Islet precursor cell (in vitro differentiated cells): ENCODE data around the gene NECAB2.

Experiments used
- DNase-seq: peaks from one replicate; pipeline ENCODE4 v3.0.0-alpha.2; 2018

NECAB2 gene

DNA sequence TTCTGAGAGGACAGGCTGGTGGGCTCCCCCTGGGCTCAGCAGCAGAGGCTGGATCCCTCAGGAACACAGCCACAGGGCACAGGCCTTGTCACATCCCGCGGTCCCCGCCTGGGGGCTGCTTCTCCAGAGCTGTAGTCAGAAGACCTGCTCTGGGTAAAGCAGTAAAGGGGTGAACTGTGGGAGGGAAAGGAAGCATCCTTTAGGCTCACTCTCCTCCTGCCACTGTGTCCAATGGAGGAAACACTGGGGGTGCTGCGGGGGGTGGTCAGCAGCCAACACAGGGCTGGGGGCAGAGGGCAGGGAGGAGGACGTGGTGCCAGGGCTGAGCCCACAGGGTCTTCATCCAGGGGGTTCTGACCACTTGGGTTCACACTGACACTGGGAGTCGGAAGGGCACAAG is 79.6 kb downstream of the NECAB2 start:
- no peak for DNase-seq

- DNase-seq, result no peak
Measured at GRCh38 chr16:84048270-84048669, 80.2 kb downstream of the NECAB2 start.

DNA sequence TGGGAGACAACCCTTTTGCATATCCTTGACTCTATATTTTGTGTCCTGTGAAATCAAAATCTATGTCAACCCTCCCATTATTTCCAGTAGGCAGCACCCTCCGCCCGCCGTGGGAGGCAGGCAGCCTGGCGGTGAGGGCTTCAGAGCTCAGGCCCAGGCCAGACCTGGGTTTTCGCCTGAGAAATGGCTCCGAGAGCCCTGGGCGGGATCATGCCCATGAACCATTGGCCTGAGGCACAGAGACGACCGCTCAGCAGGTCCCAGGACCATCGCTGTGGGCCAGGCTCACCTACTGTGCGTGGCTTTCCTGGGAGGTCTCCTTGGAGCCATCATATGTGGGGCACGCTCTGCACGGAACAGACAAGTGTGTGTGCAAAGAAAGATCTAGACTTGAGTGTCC is 80.8 kb downstream of the NECAB2 start:
- DNase-seq, result no peak

- DNase-seq, result no peak
Measured at GRCh38 chr16:84049403-84050060, 81.5 kb downstream of the NECAB2 start.

GRCh38 chr16:84050316-84050715 is 82.3 kb downstream of the NECAB2 start:
- DNase-seq, result no peak

GRCh38 chr16:84052071-84052622 is 84.1 kb downstream of the NECAB2 start:
- DNase-seq, result peak; percentile 30
